Osteoblast (primary cell): ENCODE measurements around the gene NUCKS1. TPM values are rescaled to one million over a fixed set of nuclear protein-coding genes. Genes with fewer than 3 reads are reported as not detected.
"Not testable (repeated sequence)": the region's sequence is repeated elsewhere in the genome, so short reads cannot be mapped to it uniquely, and the experiment has no call there.

Experiments used
- DNase-seq: peaks from one replicate; pipeline ENCODE4 v3.0.0; 2011; ENCODE audit warnings: low spot score, mixed read lengths; ENCODE audit not compliant: insufficient read length; ENCODE audit errors: missing footprints
- H2AFZ ChIP-seq: 2 replicates; pipeline ENCODE4 v1.6.0; 2011; ENCODE audit warnings: mild to moderate bottlenecking, low read length
- H3K27ac ChIP-seq: 2 replicates; pipeline ENCODE4 v1.5.1; 2011; ENCODE audit warnings: mild to moderate bottlenecking, low read depth, low read length, moderate library complexity
- H3K27me3 ChIP-seq: 2 replicates; pipeline ENCODE4 v1.6.0; 2012; ENCODE audit warnings: mild to moderate bottlenecking, control low read depth, inconsistent platforms, low read length, moderate library complexity; ENCODE audit not compliant: insufficient read depth
- H3K36me3 ChIP-seq: 2 replicates; pipeline ENCODE4 v1.5.1; 2011; ENCODE audit warnings: mild to moderate bottlenecking, low read length, control low read depth, moderate library complexity; ENCODE audit not compliant: insufficient read depth
- H3K4me1 ChIP-seq: 2 replicates; pipeline ENCODE4 v1.5.1; 2011; ENCODE audit warnings: mild to moderate bottlenecking, low read length, control low read depth, moderate library complexity; ENCODE audit not compliant: insufficient read depth
- H3K4me2 ChIP-seq: 2 replicates; pipeline ENCODE4 v1.6.0; 2011; ENCODE audit warnings: mild to moderate bottlenecking, low read length; ENCODE audit not compliant: insufficient read depth
- H3K4me3 ChIP-seq: fragments of 200-600 bp; sonication (generic); 3 replicates; pipeline ENCODE4 v1.5.1; 2012; ENCODE audit warnings: mild to moderate bottlenecking, low read length, inconsistent platforms; ENCODE audit not compliant: insufficient read depth
- H3K79me2 ChIP-seq: 2 replicates; pipeline ENCODE4 v1.6.0; 2012; ENCODE audit warnings: mild to moderate bottlenecking, low read length, control low read depth, inconsistent platforms; ENCODE audit not compliant: insufficient read depth
- H3K9me3 ChIP-seq: 2 replicates; pipeline ENCODE4 v1.5.1; 2011; ENCODE audit warnings: low read depth, low read length, control low read depth
- H4K20me1 ChIP-seq: 2 replicates; pipeline ENCODE4 v1.6.0; 2012; ENCODE audit warnings: mild to moderate bottlenecking, low read length, control low read depth; ENCODE audit not compliant: insufficient read depth
- total RNA-seq: library from RNA; depleted of rRNA; stranded (reverse); fragments of >200 nt; gene quantifications from 2 replicates; pipeline ENCODE4 v1.2.3, GENCODE V29; 2012
- TF ChIP-seq, protein P1 (sequence below): IDR thresholded peaks from 2 replicates; pipeline ENCODE4 v1.5.1; 2011; ENCODE audit warnings: mild to moderate bottlenecking, low read depth, low read length, moderate library complexity; ENCODE audit errors: extremely low read depth

Gene NUCKS1
- total RNA-seq, 1 donor: 140 TPM

DNA sequence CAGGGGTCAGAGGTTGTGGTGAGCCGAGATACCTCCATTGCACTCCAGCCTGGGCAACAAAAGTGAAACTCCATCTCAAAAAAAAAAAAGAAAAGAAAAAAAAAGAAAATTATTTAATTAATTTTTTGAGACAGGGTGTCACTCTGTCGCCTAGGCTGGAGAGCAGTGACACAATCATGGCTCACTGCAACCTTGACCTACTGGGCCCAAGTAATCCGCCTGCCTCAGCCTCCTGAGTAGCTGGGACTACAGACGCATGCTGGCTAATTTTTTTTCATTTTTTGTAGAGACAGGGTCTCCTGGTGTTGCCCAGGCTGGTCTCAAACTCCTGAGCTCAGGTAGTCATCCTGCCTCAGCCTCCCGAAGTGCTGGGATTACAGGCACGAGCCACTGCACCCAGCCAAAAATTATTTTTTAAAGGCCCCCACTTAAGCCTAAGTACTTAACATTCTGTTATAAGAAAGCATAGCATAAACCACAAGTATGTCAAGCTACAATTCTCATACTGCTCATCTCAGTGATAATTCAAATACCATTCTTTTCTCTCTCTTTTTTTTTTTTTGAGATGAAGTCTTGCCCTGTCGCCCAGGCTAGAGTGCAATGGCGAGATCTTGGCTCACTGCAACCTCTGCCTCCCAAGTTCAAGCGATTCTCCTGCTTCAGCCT is 19.9 kb downstream of the NUCKS1 start:
- Histone ChIP-seq H3K4me2 (no peak overlapping the region), H3K27ac (no peak overlapping the region), H3K36me3 (peaks cover 36% of the 10 kb centered on the region), H3K27me3 (no peaks in the 10 kb centered on the region), H3K4me1 (peaks cover 9% of the 10 kb centered on the region), H3K79me2 (peaks cover 95% of the 10 kb centered on the region), H4K20me1 (peaks cover 18% of the 10 kb centered on the region), H3K4me3 (no peak overlapping the region), H2AFZ (no peak overlapping the region), H3K9me3 (no peaks in the 10 kb centered on the region)
- TF ChIP-seq, protein P1, sequence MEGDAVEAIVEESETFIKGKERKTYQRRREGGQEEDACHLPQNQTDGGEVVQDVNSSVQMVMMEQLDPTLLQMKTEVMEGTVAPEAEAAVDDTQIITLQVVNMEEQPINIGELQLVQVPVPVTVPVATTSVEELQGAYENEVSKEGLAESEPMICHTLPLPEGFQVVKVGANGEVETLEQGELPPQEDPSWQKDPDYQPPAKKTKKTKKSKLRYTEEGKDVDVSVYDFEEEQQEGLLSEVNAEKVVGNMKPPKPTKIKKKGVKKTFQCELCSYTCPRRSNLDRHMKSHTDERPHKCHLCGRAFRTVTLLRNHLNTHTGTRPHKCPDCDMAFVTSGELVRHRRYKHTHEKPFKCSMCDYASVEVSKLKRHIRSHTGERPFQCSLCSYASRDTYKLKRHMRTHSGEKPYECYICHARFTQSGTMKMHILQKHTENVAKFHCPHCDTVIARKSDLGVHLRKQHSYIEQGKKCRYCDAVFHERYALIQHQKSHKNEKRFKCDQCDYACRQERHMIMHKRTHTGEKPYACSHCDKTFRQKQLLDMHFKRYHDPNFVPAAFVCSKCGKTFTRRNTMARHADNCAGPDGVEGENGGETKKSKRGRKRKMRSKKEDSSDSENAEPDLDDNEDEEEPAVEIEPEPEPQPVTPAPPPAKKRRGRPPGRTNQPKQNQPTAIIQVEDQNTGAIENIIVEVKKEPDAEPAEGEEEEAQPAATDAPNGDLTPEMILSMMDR: no peak
- no peak for DNase-seq

DNA sequence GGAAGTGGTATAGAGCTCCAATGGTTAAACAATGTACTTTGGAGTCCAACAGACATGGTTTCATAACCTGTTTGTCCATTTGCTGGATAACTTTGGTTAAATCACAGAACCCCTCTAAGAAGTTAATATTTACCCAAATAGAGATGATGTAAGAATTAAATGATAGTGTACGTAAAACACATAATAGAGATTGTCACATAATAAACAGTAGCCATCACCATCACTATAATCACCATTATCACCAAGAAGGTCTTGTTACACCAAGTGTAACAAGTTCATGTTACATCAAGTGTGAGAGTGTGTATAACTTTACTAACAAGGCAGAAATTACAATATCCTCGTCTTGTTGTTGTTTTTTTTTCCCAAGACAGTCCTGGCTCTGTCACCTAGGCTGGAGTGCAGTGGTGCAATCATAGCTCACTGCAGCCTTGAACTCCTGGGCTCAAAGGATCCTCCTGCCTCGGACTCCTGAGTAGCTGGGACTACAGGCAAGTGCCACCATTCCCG is 23.3 kb downstream of the NUCKS1 start:
- H3K4me3 ChIP-seq: no peak overlapping the region
- no peaks in the 10 kb centered on the region for H3K9me3 ChIP-seq
- no peak overlapping the region for H3K4me2 ChIP-seq
- H4K20me1 ChIP-seq: peaks cover 6% of the 10 kb centered on the region
- peaks cover 84% of the 10 kb centered on the region for H3K79me2 ChIP-seq
- TF ChIP-seq, protein P1: no peak
- DNase-seq: no peak
- H3K4me1 ChIP-seq: peaks cover 2% of the 10 kb centered on the region
- no peak overlapping the region for H3K27ac ChIP-seq
- peaks cover 44% of the 10 kb centered on the region for H3K36me3 ChIP-seq
- H2AFZ ChIP-seq: no peak overlapping the region
- H3K27me3 ChIP-seq: no peaks in the 10 kb centered on the region

DNA sequence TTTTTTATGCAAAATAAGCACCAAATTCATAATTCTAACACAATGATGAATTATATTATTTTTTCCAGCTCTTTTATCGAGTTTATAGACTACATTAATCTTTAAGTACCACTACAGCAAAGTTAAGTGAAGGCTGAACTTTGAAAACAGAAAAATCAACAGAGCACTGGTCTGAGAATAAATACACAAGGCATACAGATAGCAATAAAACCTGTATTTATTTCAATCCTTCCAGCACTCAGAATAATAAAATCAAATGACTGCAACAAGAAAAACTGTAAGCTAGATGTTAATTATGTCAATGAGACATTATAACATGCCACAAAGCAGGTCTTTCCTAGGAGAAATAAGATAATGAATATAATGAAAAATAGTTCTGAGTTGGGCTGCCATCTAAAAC is 24.5 kb downstream of the NUCKS1 start:
- no peak for DNase-seq
- peaks cover 54% of the 10 kb centered on the region for H3K36me3 ChIP-seq
- H4K20me1 ChIP-seq: peaks cover under 1% of the 10 kb centered on the region
- H2AFZ ChIP-seq: no peak overlapping the region
- H3K27me3 ChIP-seq: no peaks in the 10 kb centered on the region
- no peak overlapping the region for H3K27ac ChIP-seq
- H3K9me3 ChIP-seq: no peaks in the 10 kb centered on the region
- peaks cover 2% of the 10 kb centered on the region for H3K4me1 ChIP-seq
- TF ChIP-seq, protein P1: no peak
- H3K4me3 ChIP-seq: no peak overlapping the region
- H3K4me2 ChIP-seq: no peak overlapping the region
- H3K79me2 ChIP-seq: peaks cover 77% of the 10 kb centered on the region

DNA sequence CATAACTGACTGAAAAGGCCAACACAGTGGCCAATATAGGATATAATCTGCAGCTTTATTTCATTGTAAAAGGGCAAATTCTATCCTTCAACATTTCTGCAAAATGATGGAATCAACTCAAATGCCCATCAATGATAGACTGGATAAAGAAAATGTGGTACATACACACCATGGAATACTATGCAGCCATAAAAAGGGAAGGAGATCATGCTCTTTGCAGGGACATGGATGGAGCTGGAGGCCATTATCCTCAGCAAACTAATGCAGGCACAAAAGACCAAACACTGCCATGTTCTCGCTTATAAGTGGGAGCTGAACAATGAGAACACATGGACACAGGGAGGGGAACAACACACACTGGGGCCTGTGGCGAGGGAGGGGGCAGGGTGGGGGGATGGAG is 29.2 kb downstream of the NUCKS1 start:
- not testable (repeated sequence) for DNase-seq, H3K27me3 ChIP-seq, H3K4me2 ChIP-seq, H2AFZ ChIP-seq, H3K9me3 ChIP-seq, H4K20me1 ChIP-seq, H3K27ac ChIP-seq, H3K4me3 ChIP-seq, H3K4me1 ChIP-seq
- Histone ChIP-seq H3K79me2 (peaks cover 32% of the 10 kb centered on the region), H3K36me3 (peaks cover 74% of the 10 kb centered on the region)
